ENCODE results near the gene LRMDA.

GRCh38 chr10:76038696-76039095 lies 607.3 kb downstream of the LRMDA start:
- TF ChIP-seq CTCF (IDR thresholded peaks at IDR 0.05; ENCODE audit: insufficient read depth, low read length, poor library complexity, severe bottlenecking) (no peak), EZH2phosphoT487 (conservative IDR thresholded peaks at IDR 0.05; ENCODE audit: low read length) (no peak)

Data from SU-DHL-6 (cell line).